Measurements from ENCODE around the gene KLHL26.

KLHL26 gene

GRCh38 chr19:18671303-18672043 lies 34.6 kb downstream of the KLHL26 start:
- DNase-seq (ENCODE audit: low read depth) = no peak
- no peak overlapping the region for H3K4me3 ChIP-seq (ENCODE audit: low read depth, low read length)
- TF ChIP-seq, protein P1, sequence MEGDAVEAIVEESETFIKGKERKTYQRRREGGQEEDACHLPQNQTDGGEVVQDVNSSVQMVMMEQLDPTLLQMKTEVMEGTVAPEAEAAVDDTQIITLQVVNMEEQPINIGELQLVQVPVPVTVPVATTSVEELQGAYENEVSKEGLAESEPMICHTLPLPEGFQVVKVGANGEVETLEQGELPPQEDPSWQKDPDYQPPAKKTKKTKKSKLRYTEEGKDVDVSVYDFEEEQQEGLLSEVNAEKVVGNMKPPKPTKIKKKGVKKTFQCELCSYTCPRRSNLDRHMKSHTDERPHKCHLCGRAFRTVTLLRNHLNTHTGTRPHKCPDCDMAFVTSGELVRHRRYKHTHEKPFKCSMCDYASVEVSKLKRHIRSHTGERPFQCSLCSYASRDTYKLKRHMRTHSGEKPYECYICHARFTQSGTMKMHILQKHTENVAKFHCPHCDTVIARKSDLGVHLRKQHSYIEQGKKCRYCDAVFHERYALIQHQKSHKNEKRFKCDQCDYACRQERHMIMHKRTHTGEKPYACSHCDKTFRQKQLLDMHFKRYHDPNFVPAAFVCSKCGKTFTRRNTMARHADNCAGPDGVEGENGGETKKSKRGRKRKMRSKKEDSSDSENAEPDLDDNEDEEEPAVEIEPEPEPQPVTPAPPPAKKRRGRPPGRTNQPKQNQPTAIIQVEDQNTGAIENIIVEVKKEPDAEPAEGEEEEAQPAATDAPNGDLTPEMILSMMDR (IDR thresholded peaks at IDR 0.05; ENCODE audit: low read depth, low read length, missing control alignments) = no peak

GRCh38 chr19:18672044-18672451 lies 35.2 kb downstream of the KLHL26 start:
- DNase-seq (ENCODE audit: low read depth) = no peak
- H3K4me3 ChIP-seq (ENCODE audit: low read depth, low read length) = no peak overlapping the region
- TF ChIP-seq, protein P1 (IDR thresholded peaks at IDR 0.05; ENCODE audit: low read depth, low read length, missing control alignments) = no peak

- no peak for DNase-seq (ENCODE audit: low read depth)
- TF ChIP-seq, protein P1 (IDR thresholded peaks at IDR 0.05; ENCODE audit: low read depth, low read length, missing control alignments) = peak; percentile 25
- H3K4me3 ChIP-seq (ENCODE audit: low read depth, low read length) = no peak overlapping the region
These were observed 35.9 kb downstream of the KLHL26 start for GRCh38 chr19:18672606-18673337.

GRCh38 chr19:18674616-18675015 lies 37.8 kb downstream of the KLHL26 start:
- DNase-seq (ENCODE audit: low read depth) = no peak
- TF ChIP-seq, protein P1 (IDR thresholded peaks at IDR 0.05; ENCODE audit: low read depth, low read length, missing control alignments) = no peak
- no peak overlapping the region for H3K4me3 ChIP-seq (ENCODE audit: low read depth, low read length)

- no peak overlapping the region for H3K4me3 ChIP-seq (ENCODE audit: low read depth, low read length)
- TF ChIP-seq, protein P1 (IDR thresholded peaks at IDR 0.05; ENCODE audit: low read depth, low read length, missing control alignments) = peak; percentile 55
- no peak for DNase-seq (ENCODE audit: low read depth)
These were observed 39.0 kb downstream of the KLHL26 start for GRCh38 chr19:18675779-18676178.

- DNase-seq (ENCODE audit: low read depth) = no peak
- H3K4me3 ChIP-seq (ENCODE audit: low read depth, low read length) = no peak overlapping the region
- TF ChIP-seq, protein P1 (IDR thresholded peaks at IDR 0.05; ENCODE audit: low read depth, low read length, missing control alignments) = no peak
These were observed 39.9 kb downstream of the KLHL26 start for GRCh38 chr19:18676692-18677091.

Data from GM12864 (cell line).